Activated CD4-positive, CD25-positive, alpha-beta regulatory T cell treated with anti-CD3 and anti-CD28 coated beads, Interleukin-2, amount 50 U/mL, for 16 hours (primary cell): Measurements from ENCODE around the gene GSX2.
"Not testable (repeated sequence)": the region's sequence is repeated elsewhere in the genome, so short reads cannot be mapped to it uniquely, and the experiment has no call there.

Source experiments
- DNase-seq: peaks from one replicate; pipeline ENCODE4 v3.0.0-alpha.2; 2020; ENCODE audit warnings: low read depth, low spot score

Gene GSX2

GRCh38 chr4:54103190-54103574, 3.2 kb downstream of the GSX2 start:
- DNase-seq: no peak

- DNase-seq: no peak
Observed at GRCh38 chr4:54104907-54105306, 4.9 kb downstream of the GSX2 start.

GRCh38 chr4:54107951-54108748, 8.2 kb downstream of the GSX2 start:
- no peak for DNase-seq

- DNase-seq: no peak
Observed at GRCh38 chr4:54109241-54110018, 9.5 kb downstream of the GSX2 start.

GRCh38 chr4:54110019-54110416, 10.1 kb downstream of the GSX2 start:
- DNase-seq: no peak

GRCh38 chr4:54113206-54113605, 13.2 kb downstream of the GSX2 start:
- not testable (repeated sequence) for DNase-seq

- DNase-seq: not testable (repeated sequence)
Observed at GRCh38 chr4:54116246-54116645, 16.3 kb downstream of the GSX2 start.

- DNase-seq: no peak
Observed at GRCh38 chr4:54118850-54119589, 19.1 kb downstream of the GSX2 start.

- DNase-seq: no peak
Observed at GRCh38 chr4:54120518-54120917, 20.6 kb downstream of the GSX2 start.

- DNase-seq: no peak
Observed at GRCh38 chr4:54127660-54128059, 27.7 kb downstream of the GSX2 start.

GRCh38 chr4:54128694-54129093, 28.7 kb downstream of the GSX2 start:
- not testable (repeated sequence) for DNase-seq

GRCh38 chr4:54139332-54139731, 39.4 kb downstream of the GSX2 start:
- DNase-seq: no peak

GRCh38 chr4:54140287-54140686, 40.3 kb downstream of the GSX2 start:
- no peak for DNase-seq

- no peak for DNase-seq
Observed at GRCh38 chr4:54144199-54144598, 44.2 kb downstream of the GSX2 start.

- DNase-seq: no peak
Observed at GRCh38 chr4:54144661-54145171, 44.8 kb downstream of the GSX2 start.

- no peak for DNase-seq
Observed at GRCh38 chr4:54146139-54146538, 46.2 kb downstream of the GSX2 start.

- DNase-seq: no peak
Observed at GRCh38 chr4:54149323-54149722, 49.4 kb downstream of the GSX2 start.
